GM12801 (cell line): ENCODE results near the gene IFI27.

ENCODE experiments used
- CTCF ChIP-seq: IDR thresholded peaks from one replicate; pipeline ENCODE4 v1.5.1; 2011; ENCODE audit warnings: control low read depth; ENCODE audit not compliant: insufficient read length; ENCODE audit errors: extremely low read depth

The IFI27 gene

GRCh38 chr14:94104731-94105130 lies 5.8 kb upstream of the IFI27 start:
- TF ChIP-seq CTCF, result no peak

- TF ChIP-seq CTCF, result no peak
These were observed 653 bp upstream of the IFI27 start for GRCh38 chr14:94109915-94110250.

GRCh38 chr14:94111276-94112095 lies 950 bp downstream of the IFI27 start:
- TF ChIP-seq CTCF, result no peak

GRCh38 chr14:94112513-94113063 lies 2.1 kb downstream of the IFI27 start:
- no peak for TF ChIP-seq CTCF

- no peak for TF ChIP-seq CTCF
These were observed 2.5 kb downstream of the IFI27 start for GRCh38 chr14:94113073-94113472.

- no peak for TF ChIP-seq CTCF
These were observed 3.0 kb downstream of the IFI27 start for GRCh38 chr14:94113490-94113889.

- no peak for TF ChIP-seq CTCF
These were observed 3.5 kb downstream of the IFI27 start for GRCh38 chr14:94113908-94114588.
